Hematopoietic multipotent progenitor cell (in vitro differentiated cells): ENCODE results near the gene RELN. TPM values are rescaled to one million over a fixed set of nuclear protein-coding genes. Genes with fewer than 3 reads are reported as not detected.
"Not testable (repeated sequence)": the region's sequence is repeated elsewhere in the genome, so short reads cannot be mapped to it uniquely, and the experiment has no call there.

Experiments
- DNase-seq, 3 donors: peaks; one replicate each; pipeline ENCODE4 v3.0.0-alpha.2; 2011 to 2015; ENCODE audit warnings: low read depth in 2 of 3, low spot score in 2 of 3
- total RNA-seq: library from RNA; depleted of rRNA; stranded (reverse); fragments of >200 nt; gene quantifications from one replicate; pipeline ENCODE4 v1.2.3, GENCODE V29; 2012

The RELN gene
- total RNA-seq, 1 donor = not detected

GRCh38 chr7:103795787-103796186 lies 193.7 kb downstream of the RELN start:
- DNase-seq = no peak

- no peak for DNase-seq
Measured at GRCh38 chr7:103795107-103795506, 194.4 kb downstream of the RELN start.

GRCh38 chr7:103794424-103794823 lies 195.0 kb downstream of the RELN start:
- DNase-seq = no peak

GRCh38 chr7:103793614-103794013 lies 195.8 kb downstream of the RELN start:
- no peak for DNase-seq

GRCh38 chr7:103791894-103792293 lies 197.6 kb downstream of the RELN start:
- DNase-seq = no peak

DNA sequence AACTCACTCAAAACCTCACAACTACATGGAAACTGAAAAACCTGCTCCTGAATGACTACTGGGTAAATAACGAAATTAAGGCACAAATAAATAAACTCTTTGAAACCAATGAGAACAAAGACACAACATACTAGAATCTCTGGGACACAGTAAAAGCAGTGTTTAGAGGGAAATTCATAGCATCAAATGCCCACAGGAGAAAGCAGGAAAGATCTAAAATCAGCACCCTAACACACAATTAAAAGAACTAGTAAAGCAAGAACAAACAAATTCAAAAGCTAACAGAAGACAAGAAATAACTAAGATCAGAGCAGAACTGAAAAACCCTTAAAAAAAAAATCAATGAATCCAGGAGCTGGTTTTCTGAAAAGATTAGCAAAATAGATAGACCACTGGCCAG lies 202.4 kb downstream of the RELN start:
- DNase-seq = not testable (repeated sequence)

DNA sequence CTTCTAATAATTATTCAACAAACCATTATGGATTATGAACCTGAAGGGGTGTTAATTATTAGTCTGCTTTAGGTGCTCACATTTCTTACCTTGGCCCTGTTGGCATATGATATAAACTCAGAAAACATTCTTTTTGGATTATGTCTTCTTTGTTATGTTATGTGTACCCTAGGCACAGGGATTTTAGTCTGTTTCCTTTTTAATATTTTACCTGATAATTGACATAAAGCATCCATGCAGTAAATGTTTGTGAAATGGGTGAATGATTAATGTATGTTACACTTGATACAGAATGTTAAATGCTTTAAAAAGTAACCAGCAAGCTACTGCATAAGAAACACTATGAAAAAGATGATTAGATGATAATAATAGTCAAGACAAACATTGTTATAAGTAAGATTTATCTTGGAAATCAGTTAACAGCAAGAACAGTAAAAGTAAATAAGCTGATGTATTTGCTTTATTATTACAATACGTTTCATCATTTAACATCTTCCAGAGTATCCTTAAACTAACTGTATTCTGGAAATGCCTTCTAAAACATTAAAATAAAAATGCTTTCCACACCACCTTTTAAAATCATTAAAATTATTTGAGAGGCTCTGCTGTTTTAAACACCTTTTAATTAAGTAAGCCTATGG lies 204.7 kb downstream of the RELN start:
- no peak for DNase-seq

- no peak for DNase-seq
Measured at GRCh38 chr7:103781409-103781808, 208.0 kb downstream of the RELN start.

DNA sequence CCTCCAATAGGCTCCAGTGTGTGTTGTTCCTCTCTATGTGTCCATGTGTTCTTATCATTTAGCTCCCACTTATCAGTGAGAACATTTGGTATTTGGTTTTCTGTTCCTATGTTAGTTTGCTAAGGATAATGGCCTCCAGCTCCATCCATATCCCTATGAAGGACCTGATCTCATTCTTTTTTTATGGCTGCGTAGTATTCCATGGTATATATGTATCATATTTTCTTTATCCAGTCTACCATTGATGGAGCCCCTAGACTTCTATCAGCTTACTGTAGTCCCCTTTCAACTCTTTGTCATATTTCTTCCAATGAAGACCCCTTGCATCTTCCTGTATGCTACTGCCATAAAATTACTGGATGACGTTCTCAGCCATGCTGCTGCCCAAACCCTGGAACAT lies 208.9 kb downstream of the RELN start:
- not testable (repeated sequence) for DNase-seq

- DNase-seq = no peak
Measured at GRCh38 chr7:103777440-103777839, 212.0 kb downstream of the RELN start.

DNA sequence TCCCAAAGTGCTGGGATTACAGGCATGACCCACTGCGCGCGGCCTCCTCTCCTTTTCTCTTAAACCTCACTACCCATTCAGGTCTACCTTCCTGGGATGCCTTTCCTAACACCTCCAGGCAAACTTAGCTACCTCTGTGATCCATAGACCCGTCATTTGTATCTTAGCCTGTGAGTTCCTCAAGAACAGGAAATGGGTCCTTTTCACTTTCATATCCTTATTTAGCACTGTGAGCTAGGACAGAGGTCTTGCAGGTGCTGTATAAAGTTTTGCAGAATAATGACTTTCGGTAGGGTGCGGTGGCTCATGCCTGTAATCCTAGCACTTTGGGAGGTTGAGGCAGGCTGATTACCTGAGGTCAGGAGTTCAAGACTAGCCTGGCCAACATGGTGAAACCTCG lies 215.7 kb downstream of the RELN start:
- no peak for DNase-seq

DNA sequence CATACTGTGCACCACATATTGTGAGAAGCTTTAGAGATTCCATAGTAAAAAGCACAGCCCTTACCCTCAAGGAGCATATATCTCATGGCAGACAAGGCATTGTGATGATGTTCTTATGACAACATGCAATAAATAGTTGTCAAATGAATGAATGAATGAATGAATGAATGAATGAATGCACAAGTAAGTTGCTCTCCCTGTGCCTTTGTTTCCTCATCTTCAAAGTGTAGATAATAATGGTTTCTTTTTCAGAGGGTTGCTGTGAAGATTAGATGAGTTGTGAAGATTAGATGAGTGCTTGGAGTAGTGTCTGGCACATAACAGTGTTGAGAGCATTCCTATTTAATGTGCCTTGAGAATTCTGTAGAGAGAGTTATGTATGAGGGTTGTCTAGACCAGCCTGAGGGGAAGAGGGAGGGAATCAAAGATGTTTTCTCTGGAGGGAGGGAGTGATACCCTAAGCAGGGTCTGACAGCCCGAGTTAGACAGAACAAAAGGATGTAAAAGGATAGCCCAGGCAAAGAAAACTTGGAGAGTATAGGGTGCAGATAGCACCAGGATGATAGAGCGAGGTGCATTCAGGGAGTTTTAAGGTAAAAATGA lies 217.2 kb downstream of the RELN start:
- DNase-seq = no peak

- no peak for DNase-seq
Measured at GRCh38 chr7:103771294-103771693, 218.2 kb downstream of the RELN start.

GRCh38 chr7:103766660-103767059 lies 222.8 kb downstream of the RELN start:
- DNase-seq = no peak

- no peak for DNase-seq
Measured at GRCh38 chr7:103765901-103766300, 223.6 kb downstream of the RELN start.

GRCh38 chr7:103764901-103765300 lies 224.6 kb downstream of the RELN start:
- DNase-seq = no peak

DNA sequence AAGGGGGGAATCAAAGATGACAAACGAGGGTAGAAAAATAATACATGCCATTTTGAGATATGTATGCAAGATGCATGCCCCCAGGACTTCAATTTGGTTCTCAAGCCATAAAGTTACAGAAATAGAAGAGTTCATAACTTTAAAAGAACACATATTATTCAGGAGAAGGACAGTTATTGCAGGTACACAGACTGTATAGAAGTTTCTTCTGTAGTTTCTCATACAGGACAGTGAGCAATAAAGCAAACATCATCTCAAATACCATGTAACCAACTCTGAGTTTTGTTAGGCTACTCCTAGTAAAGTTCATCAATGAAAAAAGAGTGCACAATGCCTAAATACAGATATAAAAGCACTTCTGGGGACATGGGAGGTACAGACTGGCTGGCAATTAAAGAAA lies 226.6 kb downstream of the RELN start:
- no peak for DNase-seq

- no peak for DNase-seq
Measured at GRCh38 chr7:103762065-103762760, 227.2 kb downstream of the RELN start.

- DNase-seq = no peak
Measured at GRCh38 chr7:103752995-103753394, 236.5 kb downstream of the RELN start.

GRCh38 chr7:103751311-103751880 lies 238.1 kb downstream of the RELN start:
- no peak for DNase-seq

- DNase-seq = no peak
Measured at GRCh38 chr7:103748680-103749079, 240.8 kb downstream of the RELN start.

GRCh38 chr7:103735377-103735776 lies 254.1 kb downstream of the RELN start:
- no peak for DNase-seq
